Tongue (tissue), 2 donors: ENCODE measurements around the gene SP6. TPM values are rescaled to one million over a fixed set of nuclear protein-coding genes. Genes with fewer than 3 reads are reported as not detected.

Source experiments
- DNase-seq: peaks from one replicate; pipeline ENCODE4 v3.0.0-alpha.2; 2015
- total RNA-seq: library from RNA; depleted of rRNA; stranded (reverse); fragments of >200 nt; gene quantifications from one replicate; pipeline ENCODE4 v1.2.3, GENCODE V29; 2014

The SP6 gene
- 0.82 TPM for total RNA-seq

DNA sequence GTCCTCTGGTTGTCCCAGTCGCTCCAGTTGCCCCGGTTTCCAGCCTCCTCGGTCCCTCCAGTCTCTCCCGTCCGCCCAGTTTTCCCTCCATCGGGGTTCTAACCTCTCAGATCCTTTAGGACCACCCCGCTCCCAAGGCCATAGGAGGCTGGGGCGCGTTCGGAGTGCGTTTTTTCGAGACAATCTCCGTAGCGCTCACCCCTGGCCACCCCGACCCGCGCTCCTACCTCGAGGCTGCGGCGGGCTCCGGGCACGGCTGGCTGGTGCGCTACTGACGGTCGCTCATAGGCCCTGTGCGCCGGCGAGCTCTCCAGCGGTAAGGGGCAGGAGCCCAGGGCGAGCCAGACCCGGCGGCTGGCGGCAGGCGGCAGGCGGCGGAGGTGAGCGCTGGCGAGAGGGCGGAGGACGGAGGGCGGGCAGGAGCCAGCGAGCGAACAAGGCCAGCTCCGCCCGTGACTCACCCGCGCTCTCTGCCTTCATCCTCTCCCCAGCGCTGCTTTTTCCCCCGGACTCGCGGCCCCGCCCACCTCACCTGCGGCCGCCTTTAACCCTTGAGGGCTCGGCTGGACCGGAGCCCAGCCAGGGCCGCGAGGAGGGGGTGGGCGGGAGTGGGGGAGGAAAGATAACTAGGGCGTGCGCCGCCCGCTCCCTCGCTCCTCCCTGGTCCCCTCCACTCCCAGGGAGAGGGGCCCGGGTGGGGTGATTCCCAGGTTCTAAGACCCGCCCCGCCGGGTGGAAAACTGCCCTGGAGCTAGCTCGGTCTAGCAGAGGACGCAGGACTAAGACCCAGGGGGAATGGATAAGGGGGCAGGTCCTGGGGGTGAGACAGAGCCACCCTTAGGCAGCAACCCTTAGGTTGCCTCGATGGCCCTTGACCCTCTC is at the start of gene SP6:
TSS of gene SP6 (minus strand) at position 472 of the 882 bp plus-strand sequence. CDS start 2,734 bp downstream, outside the sequence.
- peak; percentile 43 for DNase-seq

DNA sequence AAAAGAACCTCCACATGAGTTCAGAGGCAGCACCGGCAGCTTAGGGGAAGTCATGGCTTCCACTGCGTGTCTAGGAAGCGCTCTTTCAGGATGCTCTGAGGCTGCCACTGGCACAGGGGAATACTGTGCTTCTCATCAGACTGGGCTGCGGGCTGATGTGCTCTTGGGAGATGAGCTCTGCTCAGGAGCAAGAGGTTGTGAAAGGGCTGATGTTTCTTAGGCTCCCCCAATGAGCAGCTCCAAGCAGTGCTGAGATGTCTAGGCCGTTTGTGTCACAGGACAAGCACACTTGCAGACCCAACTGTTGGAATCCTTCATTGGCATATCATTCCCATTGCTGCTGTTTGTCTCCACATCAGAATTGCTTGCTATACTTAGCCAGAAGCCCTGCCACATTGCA is 48.7 kb upstream of the SP6 start:
- DNase-seq, result peak; percentile 38

DNA sequence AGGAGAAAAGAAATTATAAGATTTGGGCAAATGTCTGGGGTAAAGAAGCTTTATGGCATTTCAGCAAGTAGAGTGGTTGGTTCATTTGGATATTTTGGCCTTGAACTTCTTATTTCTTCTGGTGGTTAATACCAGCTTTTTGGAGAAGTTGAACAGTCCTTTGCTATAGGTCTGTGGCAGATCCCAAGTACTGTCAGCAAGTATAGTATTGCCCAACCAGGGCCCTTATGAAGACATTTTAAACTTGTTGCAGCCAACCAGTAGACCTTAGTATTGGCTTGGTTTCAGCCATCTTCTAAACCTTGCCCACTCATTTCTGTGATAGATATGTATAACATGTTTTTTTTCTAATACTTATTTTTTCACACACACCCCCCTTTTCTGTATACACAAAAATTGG is 47.3 kb upstream of the SP6 start:
- no peak for DNase-seq

DNA sequence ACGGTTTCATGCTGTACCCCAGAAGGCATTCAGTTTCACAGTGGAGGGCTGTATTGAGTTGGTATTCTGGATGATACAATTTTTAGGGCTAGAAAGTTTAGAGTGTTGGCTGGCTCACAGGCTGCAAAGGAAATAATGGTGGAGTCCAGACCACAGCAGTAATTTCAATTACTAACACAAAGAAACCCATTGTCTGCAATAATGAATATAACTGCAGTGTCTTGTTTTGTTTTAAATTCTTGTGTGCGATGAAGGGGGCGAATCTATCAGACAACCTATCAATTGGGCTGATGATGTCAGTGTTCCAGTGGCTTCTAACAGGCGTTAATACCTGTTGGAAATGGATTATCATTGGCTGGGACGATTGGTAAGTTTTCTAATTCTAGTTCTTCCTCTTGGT is 46.6 kb upstream of the SP6 start:
- no peak for DNase-seq

DNA sequence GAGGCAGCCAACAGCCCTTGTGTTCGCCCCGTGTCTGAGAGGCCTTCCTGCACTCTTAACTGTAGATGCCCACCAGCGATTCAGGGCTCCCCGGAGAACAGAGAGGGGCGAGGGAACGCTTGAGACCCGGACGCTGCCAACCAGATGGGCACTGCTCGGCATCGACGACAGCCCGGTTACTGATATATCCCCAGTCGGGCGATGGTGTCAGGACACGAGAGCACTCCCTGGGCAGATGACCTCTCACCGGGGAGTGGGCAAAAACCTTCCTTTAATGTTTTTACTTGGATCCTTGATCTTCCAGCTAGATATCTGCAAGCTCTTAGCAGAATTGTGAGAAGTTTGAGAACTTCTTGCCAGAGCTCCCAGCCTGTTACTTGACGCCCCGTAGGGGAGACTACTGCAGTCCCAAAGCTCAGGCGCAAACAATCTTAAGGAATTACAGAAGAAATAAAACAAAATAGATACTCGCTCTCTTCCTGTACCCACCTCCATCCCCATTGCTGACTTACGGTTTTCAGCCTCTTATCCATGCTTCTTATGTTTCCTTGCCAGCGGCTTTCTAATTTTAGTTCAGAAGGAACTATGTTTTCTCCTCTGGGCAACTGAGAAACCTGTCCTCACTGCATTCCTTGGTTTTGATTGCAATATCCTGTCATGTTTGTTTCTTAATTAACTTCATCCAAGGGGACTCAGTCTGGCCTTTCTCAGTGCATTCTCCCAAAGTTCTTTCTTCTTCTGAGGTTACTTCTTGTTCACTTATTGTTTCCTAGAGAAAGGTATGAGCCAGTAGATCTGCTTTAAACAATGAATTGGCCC is 45.9 kb upstream of the SP6 start:
- peak; percentile 37 for DNase-seq

DNA sequence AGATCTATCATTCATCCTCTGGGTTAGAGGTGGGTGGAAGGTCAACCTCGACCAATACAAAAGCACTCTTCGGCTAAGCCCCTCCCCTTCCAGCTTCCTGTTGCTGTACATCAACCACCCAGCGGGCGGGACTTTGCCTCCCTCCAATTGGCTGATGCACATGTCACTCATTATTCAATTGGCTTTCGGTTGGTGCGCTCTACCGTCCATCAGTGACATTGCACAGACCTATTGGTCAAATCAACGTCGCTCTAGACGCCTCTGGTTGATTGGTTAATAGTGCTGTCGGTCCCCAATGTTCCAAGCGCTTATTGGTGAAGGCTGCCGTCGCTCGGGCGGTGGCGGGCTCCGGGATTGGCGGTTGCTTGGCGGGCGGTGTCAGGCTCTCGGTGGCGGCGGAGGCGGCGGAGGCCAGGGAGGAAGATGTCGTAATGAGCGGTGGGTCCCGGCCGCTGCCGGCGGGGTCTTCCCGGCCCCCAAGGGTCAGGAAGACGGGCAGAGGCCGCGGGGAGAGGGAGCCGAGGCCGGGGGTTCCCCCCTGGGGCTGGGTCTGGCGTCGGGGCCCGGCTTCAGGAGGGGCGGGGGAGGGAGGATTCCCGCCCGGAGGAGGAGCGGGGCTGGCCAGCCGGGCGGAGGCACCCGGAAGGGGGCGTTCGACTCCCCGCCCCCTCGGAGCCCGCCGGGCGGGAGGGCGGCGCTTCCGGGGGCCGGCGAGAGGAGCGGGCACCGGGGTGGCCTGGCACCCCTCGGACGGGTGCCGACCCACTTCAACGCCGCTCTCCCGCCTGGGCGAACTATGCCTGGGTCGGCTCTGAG is 45.1 kb upstream of the SP6 start, which contains the start of gene SP2:
TSS of gene SP2 (plus strand) at position 381 of the 816 bp plus-strand sequence. CDS start at position 432, 51 bp downstream.
- peak; percentile 100 for DNase-seq

DNA sequence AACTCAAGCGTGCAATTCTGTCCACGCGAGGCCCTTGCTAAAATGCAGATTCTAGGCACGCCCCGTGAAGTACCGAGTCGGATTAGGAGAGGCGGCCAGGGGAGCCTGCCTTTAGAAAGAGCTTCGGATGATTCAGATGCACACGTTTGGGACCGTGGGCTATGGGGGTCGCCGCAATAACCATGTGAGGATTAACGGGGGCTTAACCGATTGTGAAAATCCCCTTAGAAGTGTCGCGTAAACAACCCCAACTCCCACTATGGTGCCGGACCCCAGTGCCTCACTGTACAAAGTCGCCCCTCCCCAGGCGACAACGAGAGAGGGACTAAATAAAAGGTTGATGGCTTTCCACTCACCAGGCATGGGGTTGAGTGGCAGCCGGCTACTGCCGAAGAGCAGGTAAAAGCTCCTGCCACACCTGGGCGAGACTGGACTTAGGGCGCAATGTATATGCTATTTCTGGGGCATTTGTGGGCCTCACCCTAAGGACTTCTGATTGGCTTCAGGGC is 44.4 kb upstream of the SP6 start:
- DNase-seq, result no peak

DNA sequence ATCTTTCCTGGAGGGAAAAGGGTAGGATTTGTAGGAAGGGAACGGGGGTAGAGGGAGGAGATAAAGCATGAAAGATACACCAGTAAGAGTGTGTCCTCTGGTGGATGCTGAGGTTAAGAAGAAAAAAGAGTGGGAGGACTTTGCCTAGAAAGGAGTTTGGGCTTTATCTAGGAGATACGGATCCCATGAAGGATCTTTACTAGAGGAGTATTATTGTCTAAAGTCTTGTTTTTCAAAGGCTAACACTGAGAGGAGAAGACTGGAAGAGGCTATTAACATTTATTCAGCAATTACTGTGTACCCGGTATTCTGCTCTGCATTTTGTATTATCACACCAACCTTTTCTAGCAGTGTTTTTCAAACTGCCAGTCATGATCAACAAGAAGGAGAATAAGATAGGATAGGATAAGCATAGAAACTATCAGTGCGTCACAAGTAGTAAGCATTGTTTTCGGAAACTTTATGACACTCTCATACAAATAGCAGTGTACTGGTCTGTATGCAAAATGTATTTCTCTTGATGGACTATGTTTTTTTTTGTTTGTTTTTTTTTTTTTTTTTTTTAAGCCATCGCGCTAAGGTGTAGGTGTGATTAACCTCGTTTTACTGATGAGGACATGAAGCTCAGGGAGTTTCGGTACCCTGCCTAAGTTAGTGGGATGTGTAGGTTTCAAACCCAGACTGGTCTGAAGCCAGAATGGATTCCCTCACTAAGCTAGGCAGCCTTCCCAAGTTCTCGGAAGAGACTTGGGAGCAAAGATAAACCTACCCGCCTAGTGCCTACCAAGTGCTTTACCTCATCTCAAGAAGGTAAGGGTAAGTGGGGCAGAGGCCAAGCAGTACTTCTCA is 43.8 kb upstream of the SP6 start:
- peak; percentile 54 for DNase-seq

DNA sequence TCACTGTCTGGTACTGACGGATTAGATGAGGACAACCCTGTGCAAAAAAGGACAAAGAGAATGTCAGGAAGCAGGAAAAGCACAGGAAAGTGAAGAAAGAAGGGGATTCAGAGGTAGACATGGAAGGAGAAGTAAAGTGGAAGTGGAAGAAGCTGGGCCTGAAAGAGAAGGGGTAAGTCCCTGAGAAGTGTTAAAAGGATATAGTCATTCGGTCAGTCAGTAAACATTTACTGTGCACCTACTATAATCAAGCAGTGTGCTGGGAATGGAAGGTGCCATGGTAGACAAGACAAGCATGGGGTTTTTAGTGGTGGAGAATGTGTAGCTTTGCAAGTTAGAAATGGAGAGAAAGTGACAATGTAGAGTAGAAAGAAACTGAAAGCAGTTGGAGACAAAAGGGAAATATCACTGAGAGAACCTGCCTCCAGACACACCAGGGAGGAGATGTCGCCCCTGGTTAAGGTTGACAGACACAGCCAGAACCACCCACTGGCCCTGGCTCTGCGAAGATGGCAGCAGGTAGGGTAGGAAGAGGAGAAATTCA is 40.7 kb upstream of the SP6 start:
- no peak for DNase-seq

DNA sequence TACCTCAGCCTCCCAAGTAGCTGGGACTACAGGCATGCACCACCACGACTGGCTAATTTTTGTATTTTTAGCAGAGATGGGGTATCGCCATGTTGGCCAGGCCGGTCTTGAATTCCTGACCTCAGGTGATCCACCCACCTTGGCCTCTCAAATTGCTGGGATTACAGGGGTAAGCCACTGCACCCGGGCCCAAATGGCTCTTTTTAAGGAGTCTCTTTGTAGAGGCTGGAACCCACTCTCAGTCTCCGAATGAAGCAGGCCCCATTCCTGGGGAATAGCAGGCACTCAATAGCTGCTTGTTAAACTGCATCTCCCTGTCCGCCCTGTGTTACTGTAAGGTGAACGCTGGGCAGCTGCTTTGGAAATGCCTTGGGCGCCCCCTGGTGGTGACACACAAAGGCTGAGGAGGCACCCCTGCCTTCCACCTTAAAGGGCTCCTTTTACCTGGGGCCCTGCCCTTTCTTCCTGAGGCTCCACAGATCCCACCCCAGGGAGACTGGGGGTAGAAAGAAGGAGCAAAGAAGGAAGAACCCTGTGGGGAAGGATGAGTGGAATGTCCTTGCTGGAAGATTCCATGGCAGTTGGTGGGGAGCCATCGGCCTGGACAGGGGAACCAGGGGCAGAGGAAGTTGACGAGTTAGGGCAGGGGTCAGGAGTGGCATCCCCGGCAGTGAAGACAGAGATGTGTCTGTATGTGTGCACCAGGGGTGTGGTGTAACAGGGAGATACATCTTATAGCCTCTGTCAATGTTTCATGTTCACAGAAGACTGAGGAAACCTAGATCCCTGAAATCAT is 39.0 kb upstream of the SP6 start:
- peak; percentile 92 for DNase-seq

DNA sequence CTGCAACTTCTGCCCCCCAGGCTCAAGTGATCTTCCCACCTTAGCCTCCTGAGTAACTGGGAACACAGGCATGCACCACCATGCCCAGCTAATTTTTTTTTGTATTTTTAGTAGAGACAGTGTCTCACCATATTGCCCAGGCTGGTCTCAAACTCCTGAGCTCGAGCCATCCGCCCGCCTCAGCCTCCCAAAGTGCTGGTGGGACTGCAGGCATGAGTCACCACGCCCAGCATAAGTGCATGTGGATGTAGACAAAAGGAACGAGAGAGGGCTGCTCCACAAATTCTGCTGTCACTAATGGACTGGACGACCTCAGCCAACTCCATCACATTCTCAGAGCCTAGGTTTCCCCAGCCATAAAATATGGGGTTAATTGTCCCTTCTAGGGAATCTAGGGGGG is 37.3 kb upstream of the SP6 start:
- DNase-seq, result no peak

DNA sequence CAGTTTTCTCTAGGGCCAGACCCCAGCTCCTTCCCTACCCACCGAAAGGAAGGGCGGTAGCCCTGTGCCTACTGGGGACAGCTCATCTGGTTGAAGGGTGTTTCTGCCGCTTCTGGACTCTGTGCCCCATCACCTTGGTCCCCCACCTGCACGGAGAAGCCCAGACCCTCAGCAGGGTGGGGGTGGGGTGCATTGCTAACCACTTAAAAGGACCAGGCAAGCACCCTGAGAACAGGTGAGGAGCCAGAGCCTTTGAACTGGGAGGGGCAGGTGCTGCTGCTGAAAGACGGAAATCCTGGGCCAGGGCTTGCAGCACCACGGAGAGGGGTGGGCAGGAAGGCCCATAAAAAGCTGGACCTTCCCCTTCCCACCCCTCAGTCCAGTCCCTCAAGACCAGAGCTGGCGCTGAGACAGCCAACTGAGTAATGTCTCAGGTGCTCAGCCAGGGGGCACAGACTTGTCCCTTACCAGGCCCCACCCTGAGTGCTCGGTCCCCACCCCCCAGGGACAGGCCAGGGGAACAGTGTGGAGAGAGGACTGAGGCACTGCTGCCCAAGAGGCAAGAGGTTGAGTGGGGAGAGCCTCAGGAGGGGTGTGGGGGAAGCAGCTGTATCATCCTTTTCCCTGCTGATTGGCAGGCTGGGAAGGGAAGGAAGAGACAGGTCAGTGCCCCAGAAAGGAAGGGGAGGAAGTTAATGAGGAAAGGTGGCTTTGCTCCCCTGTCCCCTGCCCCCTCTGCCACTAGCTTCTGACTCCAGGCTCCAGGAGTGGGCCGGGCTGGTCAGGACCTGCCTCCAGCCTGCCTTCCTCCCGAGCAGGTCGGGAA is 34.2 kb upstream of the SP6 start:
- DNase-seq, result no peak

DNA sequence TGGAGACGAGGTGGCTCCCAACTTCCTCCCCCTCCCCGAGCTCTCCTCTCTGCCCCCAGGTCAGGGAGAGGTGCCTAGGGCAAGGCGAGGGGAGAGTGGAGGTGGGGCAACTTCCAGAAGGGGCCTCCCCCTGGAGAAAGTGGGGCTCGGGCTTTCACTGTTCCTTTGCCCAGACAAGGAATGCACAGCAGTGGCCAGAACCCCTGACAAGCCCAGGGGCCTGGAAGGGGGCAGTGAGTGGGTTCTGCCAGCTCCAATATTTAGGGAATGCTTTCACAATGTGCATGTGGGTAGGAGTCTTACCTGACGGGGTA is 33.4 kb upstream of the SP6 start:
- no peak for DNase-seq

DNA sequence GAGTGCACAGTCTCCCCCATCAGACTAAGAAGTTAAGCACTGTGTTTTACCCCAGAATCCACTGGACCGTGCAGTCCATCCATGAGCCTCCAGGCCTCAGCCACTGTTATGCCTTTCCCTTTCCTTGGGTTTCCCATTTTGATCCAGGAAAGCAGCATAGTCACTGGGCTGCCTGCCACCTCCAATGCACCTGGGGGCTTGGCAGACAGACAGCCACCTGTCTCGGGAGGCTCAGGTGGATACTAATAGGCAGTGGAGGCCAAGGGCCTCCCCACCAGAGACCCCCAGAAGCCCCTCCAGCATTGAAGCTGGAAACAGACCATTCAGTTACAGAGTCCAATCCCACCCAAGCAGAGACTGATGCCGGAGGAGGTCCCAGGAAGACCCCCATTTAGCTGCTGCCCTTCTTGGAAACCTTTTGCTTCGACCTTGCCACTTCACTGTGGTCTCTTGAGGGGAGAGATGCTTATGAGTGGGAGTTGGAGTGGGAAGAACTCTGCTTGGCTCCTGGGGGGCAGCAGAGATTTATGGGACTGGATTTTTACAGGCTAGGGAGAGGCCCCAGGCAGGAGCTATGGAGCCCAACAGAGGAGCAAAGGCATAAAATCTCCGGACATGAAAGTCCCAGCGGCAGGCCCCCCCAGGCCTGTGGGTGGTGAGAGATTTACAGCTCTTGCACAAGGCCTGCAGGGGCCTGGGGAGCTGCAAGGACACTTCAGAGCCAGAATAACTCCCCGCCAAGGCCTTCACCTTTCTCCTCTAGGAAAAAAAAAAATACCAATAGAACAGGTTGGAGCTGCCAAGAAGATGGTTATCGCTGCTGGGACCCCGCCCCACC is 32.8 kb upstream of the SP6 start:
- no peak for DNase-seq

DNA sequence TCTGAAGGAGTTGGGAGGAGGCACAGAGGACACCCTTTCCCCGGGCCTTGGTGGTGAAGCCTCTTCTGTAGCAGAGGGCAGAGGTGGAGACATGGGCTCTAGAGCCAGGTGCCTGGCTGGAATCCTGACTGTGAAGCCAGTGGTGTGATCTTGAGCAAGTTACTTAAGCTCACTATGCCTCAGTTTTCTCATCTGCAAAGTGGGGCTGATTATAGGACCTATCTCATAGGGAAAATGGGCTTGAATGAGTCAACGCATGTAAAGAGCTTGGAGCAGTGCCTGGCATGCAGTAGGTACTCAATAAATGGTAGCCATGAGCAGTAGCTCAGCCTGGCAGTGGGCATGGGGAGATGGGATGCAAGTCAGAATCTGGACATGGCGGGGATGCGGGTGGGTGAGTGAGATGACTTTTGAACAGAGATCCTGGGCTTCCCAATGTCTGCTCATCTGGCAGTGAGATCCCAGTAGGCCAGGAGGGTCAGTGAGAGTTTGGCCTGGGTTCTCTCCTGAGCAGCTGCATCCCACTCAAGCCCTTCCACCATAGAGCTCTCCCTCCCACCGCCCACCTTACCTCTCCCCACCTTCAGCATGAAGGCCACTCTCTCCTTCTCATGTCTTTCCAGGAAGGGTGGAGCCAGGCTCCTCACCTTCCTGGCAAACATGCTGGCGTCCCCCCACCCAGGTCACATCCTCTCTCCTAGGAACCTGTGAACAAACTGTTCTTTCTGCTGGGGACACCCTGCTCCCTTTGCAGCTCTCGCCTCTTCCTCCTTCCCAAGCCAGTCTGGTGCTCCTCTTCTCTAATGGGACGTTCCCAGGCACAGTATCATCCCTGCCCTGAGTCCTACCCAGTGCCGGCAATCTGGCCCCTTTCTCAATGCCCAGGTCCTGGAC is 32.0 kb upstream of the SP6 start:
- DNase-seq, result no peak

DNA sequence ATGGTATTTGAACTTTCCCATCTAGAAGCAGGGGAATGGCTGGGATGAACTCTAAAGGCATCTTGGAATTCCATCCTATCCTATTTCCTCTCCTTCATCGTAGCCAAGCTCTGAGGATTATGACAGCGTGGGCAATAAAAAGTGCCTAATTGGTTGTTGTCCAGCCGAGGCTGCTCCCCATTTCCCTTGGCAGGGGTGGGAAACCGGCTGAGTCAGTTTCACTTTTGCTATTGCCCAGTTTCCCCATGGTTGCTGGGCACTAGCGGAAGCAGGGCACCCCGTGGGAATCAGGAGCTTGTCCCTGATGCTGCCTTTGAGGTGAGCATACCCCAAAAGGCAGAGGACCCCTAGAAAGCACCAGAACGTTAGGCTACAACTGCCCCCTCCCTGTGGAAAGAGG is 31.3 kb upstream of the SP6 start:
- DNase-seq, result no peak

DNA sequence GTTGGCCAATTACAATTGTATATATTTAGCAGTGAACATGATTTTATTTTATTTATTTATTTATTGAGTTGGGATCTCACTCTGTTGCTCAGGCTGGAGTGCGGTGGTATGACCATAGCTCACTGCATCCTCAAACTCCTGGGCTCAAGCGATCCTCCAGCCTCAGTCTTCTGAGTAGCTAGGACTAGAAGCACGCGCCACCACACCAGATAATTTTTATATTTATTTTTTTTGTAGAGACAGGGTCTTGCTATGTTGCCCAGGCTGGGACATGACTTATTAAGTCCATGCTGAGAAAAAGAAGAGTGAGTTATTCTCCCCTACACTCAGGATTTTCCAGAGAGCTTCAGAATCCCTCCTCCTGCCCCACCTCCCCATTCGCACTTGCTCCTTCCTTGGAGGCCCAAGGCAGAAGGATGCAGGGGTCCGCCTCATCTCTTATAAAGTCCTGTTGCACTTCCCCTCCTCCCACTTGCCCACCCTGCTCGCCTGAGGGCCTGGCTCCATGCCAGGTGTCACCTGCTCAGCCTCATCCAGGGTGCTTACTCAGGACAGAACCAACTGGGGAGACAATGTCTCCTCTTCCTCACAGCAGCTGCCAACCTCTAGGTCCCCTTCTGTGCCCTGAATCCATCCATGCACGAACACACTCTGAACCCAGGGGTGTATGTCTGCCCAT is 29.0 kb upstream of the SP6 start:
- DNase-seq, result no peak
